MM.1S (cell line): ENCODE measurements around the gene ZNF681.
A peak's percentile ranks its signal among the peaks of the same experiment; 100 is the strongest.

Source experiments
- DNase-seq: peaks from one replicate; pipeline ENCODE4 v3.0.0-alpha.2; 2015
- H2AFZ ChIP-seq: fragments of 300-600 bp; sonication (generic); 2 replicates; pipeline ENCODE4 v1.6.0; 2016; ENCODE audit warnings: antibody characterized with exemption, low read length
- H3F3A ChIP-seq: fragments of 300-600 bp; sonication (generic); 2 replicates; pipeline ENCODE4 v1.6.1; 2016; ENCODE audit warnings: mild to moderate bottlenecking, antibody characterized with exemption, low read length, moderate library complexity, mixed read lengths; ENCODE audit not compliant: insufficient read depth
- H3K27ac ChIP-seq: fragments of 300-600 bp; sonication (generic); 2 replicates; pipeline ENCODE4 v1.5.1; 2016; ENCODE audit warnings: mild to moderate bottlenecking, low read length
- H3K27me3 ChIP-seq: fragments of 300-600 bp; sonication (generic); replicated peaks from 2 replicates; pipeline ENCODE4 v1.6.0; 2016; ENCODE audit warnings: low read length; ENCODE audit not compliant: insufficient read depth
- H3K36me3 ChIP-seq: fragments of 300-600 bp; sonication (generic); replicated peaks from 2 replicates; pipeline ENCODE4 v1.6.1; 2016; ENCODE audit warnings: mild to moderate bottlenecking, low read length, mixed read lengths; ENCODE audit not compliant: insufficient read depth
- H3K4me1 ChIP-seq: fragments of 300-600 bp; sonication (generic); 2 replicates; pipeline ENCODE4 v1.6.1; 2016; ENCODE audit warnings: low read length, mixed read lengths
- H3K4me2 ChIP-seq: fragments of 300-600 bp; sonication (generic); 2 replicates; pipeline ENCODE4 v1.6.0; 2016; ENCODE audit warnings: low read depth, low read length
- H3K4me3 ChIP-seq: fragments of 300-600 bp; sonication (generic); 2 replicates; pipeline ENCODE4 v1.5.1; 2016; ENCODE audit warnings: low read length, mixed read lengths
- H3K79me2 ChIP-seq: fragments of 300-600 bp; sonication (generic); 2 replicates; pipeline ENCODE4 v1.6.1; 2016; ENCODE audit warnings: mixed run types, low read length, mixed read lengths
- H3K9ac ChIP-seq: fragments of 300-600 bp; sonication (generic); 2 replicates; pipeline ENCODE4 v1.6.1; 2016; ENCODE audit warnings: low read length, mixed read lengths
- H3K9me2 ChIP-seq: fragments of 300-600 bp; sonication (generic); replicated peaks from 2 replicates; pipeline ENCODE4 v1.6.1; 2016; ENCODE audit warnings: mild to moderate bottlenecking, low read length, mixed read lengths; ENCODE audit not compliant: insufficient read depth
- H3K9me3 ChIP-seq: fragments of 300-600 bp; sonication (generic); replicated peaks from 2 replicates; pipeline ENCODE4 v1.6.1; 2016; ENCODE audit warnings: mild to moderate bottlenecking, low read length, mixed read lengths; ENCODE audit not compliant: insufficient read depth
- H4K20me1 ChIP-seq: fragments of 300-600 bp; sonication (generic); 2 replicates; pipeline ENCODE4 v1.6.1; 2016; ENCODE audit warnings: mild to moderate bottlenecking, low read length, moderate library complexity, mixed read lengths; ENCODE audit not compliant: insufficient read depth
- CTCF ChIP-seq: fragments of 300-600 bp; sonication (generic); IDR thresholded peaks from 2 replicates; pipeline ENCODE4 v1.5.1; 2016; ENCODE audit warnings: antibody characterized with exemption, low read length, mixed read lengths
- EZH2 ChIP-seq: fragments of 300-600 bp; sonication (generic); optimal IDR thresholded peaks from 2 replicates; pipeline ENCODE3; 2017; ENCODE audit warnings: low read depth, mild to moderate bottlenecking, antibody characterized with exemption, low read length, mixed read lengths
- EZH2phosphoT487 ChIP-seq: fragments of 300-600 bp; sonication (generic); IDR thresholded peaks from 2 replicates; pipeline ENCODE4 v1.6.1; 2018; ENCODE audit warnings: antibody characterized with exemption, low read length

The ZNF681 gene

GRCh38 chr19:23758187-23759074 is at the start of gene ZNF681:
Gene ZNF681, minus strand, starts transcription at chr19:23758891. Its CDS starts 142 bp downstream, at chr19:23758749.
- peak within 1 kb of the TSS; percentile 61 for H3K4me2 ChIP-seq
- H3K4me1 ChIP-seq, result peaks cover 5% of the 10 kb centered on the region
- peak; percentile 73 for DNase-seq
- no peaks in the 10 kb centered on the region for H3K36me3 ChIP-seq
- no peaks in the 10 kb centered on the region for H3K79me2 ChIP-seq
- H2AFZ ChIP-seq, result peak within 1 kb of the TSS; percentile 72
- TF ChIP-seq EZH2phosphoT487, result no peak
- TF ChIP-seq CTCF, result peak; percentile 16
- H3K9me2 ChIP-seq, result no peaks in the 10 kb centered on the region
- no peaks in the 10 kb centered on the region; the same call in 1 of the 2 replicates for H3K9me3 ChIP-seq
- H3K27me3 ChIP-seq, result no peaks in the 10 kb centered on the region
- peak within 1 kb of the TSS; percentile 71 for H3K9ac ChIP-seq
- peaks cover 5% of the 10 kb centered on the region; the same call in 1 of the 2 replicates for H3F3A ChIP-seq
- H3K4me3 ChIP-seq, result peak within 1 kb of the TSS; percentile 69
- H3K27ac ChIP-seq, result peak within 1 kb of the TSS; percentile 70; the same call in 1 of the 2 replicates
- H4K20me1 ChIP-seq, result no peaks in the 10 kb centered on the region

- peaks cover 2% of the 10 kb centered on the region for H3F3A ChIP-seq
- DNase-seq, result no peak
- H3K9me2 ChIP-seq, result no peaks in the 10 kb centered on the region
- H4K20me1 ChIP-seq, result no peaks in the 10 kb centered on the region
- TF ChIP-seq CTCF (no peak), EZH2 (no peak), EZH2phosphoT487 (no peak)
- no peak overlapping the region for H3K27ac ChIP-seq
- H3K79me2 ChIP-seq, result no peaks in the 10 kb centered on the region
- no peak overlapping the region for H3K9ac ChIP-seq
- no peak overlapping the region for H3K4me2 ChIP-seq
- H2AFZ ChIP-seq, result no peak overlapping the region
- no peaks in the 10 kb centered on the region for H3K9me3 ChIP-seq
- H3K36me3 ChIP-seq, result no peaks in the 10 kb centered on the region
- no peaks in the 10 kb centered on the region for H3K27me3 ChIP-seq
- H3K4me1 ChIP-seq, result 0 out of 2 replicates have a peak, but pooled peaks cover 4% of the 10 kb centered on the region
- H3K4me3 ChIP-seq, result no peak overlapping the region
Measured at GRCh38 chr19:23804676-23805075, 46.0 kb upstream of the ZNF681 start.

- H3K27me3 ChIP-seq, result no peaks in the 10 kb centered on the region
- H3K4me3 ChIP-seq, result peak overlapping the region; percentile 37
- peak overlapping the region; percentile 45; the same call in 1 of the 2 replicates for H3K4me2 ChIP-seq
- H3K79me2 ChIP-seq, result no peaks in the 10 kb centered on the region
- peaks cover 3% of the 10 kb centered on the region for H3F3A ChIP-seq
- TF ChIP-seq CTCF (no peak), EZH2phosphoT487 (no peak), EZH2 (no peak)
- peak overlapping the region; percentile 81; the same call in 1 of the 2 replicates for H3K27ac ChIP-seq
- no peaks in the 10 kb centered on the region for H3K9me2 ChIP-seq
- H3K36me3 ChIP-seq, result no peaks in the 10 kb centered on the region
- no peaks in the 10 kb centered on the region for H4K20me1 ChIP-seq
- peak overlapping the region; percentile 65 for H2AFZ ChIP-seq
- H3K4me1 ChIP-seq, result 0 out of 2 replicates have a peak, but pooled peaks cover 4% of the 10 kb centered on the region
- peak overlapping the region; percentile 17; the same call in 1 of the 2 replicates for H3K9ac ChIP-seq
- DNase-seq, result peak; percentile 22
- no peaks in the 10 kb centered on the region for H3K9me3 ChIP-seq
Measured at GRCh38 chr19:23802290-23802689, 43.6 kb upstream of the ZNF681 start.
